Measurements from ENCODE around the gene OS9.

Gene OS9

DNA sequence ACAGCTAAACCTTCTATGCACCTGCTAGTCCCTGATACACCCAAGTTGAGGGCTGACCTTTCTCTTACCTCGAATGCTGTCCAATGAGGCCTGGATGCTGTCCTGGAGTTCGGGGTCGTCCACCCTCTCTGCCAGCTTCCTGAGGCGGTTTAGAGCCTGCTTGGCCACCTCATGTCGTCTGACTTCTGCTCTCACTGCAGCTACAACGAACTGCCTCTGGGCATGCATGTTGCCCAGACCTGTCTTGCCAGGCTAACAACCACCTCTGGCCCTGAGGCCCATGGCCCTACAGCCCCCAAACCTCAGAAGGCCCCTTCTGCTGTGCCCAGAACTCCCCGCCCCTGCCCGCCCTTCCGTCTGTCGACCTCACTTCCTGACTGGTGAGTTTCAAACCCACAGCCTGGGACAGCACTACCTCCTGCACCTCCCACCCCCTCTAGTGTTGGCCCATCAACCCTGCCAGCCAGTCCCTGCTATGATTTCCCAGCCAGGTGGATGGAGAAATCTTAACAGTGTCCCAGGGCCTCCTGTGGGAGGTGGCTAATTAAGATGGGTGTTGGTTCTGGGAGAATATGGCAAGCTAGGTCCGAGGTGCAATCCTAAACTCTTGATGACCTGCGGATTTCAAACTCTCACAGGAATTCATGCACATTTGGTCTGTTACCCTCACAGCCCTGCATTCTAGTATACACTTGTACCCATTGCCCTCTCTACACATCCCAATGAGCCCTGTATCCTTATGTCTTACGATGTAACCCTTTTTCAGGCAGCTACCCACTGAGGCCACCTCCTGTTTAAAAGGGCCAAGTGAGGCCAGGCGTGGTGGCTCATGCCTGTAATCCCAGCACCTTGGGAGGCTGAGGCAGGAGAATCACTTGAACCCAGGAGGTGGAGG lies 48.2 kb downstream of the OS9 start:
- no peak for DNase-seq (ENCODE audit: low read depth)
- TF ChIP-seq, protein P1, sequence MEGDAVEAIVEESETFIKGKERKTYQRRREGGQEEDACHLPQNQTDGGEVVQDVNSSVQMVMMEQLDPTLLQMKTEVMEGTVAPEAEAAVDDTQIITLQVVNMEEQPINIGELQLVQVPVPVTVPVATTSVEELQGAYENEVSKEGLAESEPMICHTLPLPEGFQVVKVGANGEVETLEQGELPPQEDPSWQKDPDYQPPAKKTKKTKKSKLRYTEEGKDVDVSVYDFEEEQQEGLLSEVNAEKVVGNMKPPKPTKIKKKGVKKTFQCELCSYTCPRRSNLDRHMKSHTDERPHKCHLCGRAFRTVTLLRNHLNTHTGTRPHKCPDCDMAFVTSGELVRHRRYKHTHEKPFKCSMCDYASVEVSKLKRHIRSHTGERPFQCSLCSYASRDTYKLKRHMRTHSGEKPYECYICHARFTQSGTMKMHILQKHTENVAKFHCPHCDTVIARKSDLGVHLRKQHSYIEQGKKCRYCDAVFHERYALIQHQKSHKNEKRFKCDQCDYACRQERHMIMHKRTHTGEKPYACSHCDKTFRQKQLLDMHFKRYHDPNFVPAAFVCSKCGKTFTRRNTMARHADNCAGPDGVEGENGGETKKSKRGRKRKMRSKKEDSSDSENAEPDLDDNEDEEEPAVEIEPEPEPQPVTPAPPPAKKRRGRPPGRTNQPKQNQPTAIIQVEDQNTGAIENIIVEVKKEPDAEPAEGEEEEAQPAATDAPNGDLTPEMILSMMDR (IDR thresholded peaks at IDR 0.05; ENCODE audit: low read depth, low read length, missing control alignments) = no peak
- no peak overlapping the region for H3K4me3 ChIP-seq (ENCODE audit: low read depth, low read length)
- in situ Hi-C loops (cut with HindIII; ENCODE audit: low sequenced_read_pairs) = no loop called here

DNA sequence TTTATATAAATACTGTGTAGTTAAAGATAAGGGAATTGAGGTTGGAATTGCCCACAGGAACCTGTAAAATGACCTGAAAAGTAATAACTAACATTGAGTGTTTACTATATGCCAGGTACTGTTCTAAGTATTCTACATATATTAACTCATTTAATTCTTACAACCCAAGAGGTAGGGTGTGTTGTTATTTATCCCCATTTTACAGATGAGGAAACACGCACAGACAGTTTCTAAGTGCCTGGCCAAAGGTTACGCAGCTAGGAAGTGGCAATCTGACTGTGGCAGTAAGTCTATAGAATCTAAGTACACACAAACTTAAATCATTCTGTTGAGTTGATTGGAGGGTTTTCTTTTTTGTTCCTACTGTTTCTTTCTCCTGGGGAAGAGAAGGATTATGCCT lies 49.8 kb downstream of the OS9 start:
- DNase-seq (ENCODE audit: low read depth) = no peak
- in situ Hi-C loops (cut with HindIII; ENCODE audit: low sequenced_read_pairs) = no loop called here

DNA sequence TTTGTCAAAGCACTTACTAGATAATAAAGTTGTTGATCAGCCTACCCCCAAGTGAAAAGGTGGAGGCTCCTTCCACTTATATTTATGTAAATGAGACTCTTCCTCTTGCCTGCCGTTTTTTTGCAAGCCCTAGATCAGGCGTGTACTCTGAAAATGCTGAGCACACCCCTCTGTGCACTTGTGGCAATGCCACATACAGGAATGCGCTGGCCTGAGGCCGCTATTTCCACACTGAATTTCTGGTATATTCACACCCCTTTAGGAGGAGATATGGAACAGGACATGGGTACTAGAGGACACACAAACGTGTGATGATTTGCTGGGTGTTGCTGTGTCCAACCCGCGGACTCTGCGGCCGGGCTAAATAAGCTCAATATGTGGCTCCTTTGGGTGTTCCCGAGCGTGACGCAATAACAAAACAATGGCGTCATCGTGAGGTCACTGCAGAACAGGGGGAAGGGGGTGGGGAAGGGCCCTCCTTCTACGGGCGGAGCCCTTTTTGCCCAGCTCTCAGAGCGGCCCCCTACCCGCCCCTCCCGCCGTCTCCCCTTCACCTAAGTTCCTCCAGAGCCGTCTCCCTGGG lies 50.4 kb downstream of the OS9 start:
- TF ChIP-seq, protein P1 (IDR thresholded peaks at IDR 0.05; ENCODE audit: low read depth, low read length, missing control alignments) = no peak
- H3K4me3 ChIP-seq (ENCODE audit: low read depth, low read length) = peak overlapping the region; percentile 96
- DNase-seq (ENCODE audit: low read depth) = no peak
- in situ Hi-C loops (cut with HindIII; ENCODE audit: low sequenced_read_pairs) = no loop called here

More for the DNA sequence above, 49.8 kb downstream of the OS9 start:
- no peak overlapping the region for H3K4me3 ChIP-seq (ENCODE audit: low read depth, low read length)
- TF ChIP-seq, protein P1 (IDR thresholded peaks at IDR 0.05; ENCODE audit: low read depth, low read length, missing control alignments) = no peak

DNA sequence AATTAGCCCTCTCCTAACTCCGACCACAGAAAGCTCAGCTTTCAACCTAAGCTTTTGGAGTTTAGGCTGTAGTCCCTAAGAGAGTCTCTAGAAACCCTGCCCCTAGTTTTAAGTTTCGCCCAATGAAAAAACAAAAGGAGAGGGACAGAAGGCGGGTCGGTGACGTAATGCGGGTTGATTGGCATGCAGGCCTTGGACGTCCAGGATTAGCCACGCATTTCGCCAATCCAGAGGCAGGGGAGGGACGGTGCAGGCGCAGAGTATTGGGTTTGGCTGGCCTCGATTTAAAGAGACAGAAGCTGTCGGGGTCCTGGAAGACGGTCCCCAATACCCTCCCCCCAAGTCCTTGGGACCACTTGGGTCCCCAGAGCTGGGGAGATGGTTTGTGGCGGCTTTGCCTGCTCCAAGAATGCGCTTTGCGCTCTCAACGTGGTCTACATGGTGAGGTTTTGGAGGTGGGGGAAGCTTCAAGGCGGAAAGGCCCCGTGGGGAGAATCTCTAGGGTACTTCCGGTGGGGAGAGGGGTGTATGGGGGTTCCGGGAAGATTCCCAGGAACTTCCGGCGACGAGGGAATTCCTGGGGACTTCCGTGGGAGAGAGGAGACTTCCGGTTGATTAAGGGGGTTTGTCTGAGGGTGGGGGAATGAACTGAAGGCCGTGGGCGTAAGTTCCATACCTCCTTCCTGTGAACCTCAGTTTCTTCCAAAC lies 51.0 kb downstream of the OS9 start, which contains the start of gene TSPAN31:
Gene TSPAN31 (plus strand): TSS at position 263 of the 708 bp plus-strand sequence. CDS start 116 bp downstream, at position 379.
- DNase-seq (ENCODE audit: low read depth) = peak; percentile 97
- H3K4me3 ChIP-seq (ENCODE audit: low read depth, low read length) = peak within 1 kb of the TSS; percentile 96
- TF ChIP-seq, protein P1 (IDR thresholded peaks at IDR 0.05; ENCODE audit: low read depth, low read length, missing control alignments) = no peak
- in situ Hi-C loops (cut with HindIII; ENCODE audit: low sequenced_read_pairs) = no loop called here

DNA sequence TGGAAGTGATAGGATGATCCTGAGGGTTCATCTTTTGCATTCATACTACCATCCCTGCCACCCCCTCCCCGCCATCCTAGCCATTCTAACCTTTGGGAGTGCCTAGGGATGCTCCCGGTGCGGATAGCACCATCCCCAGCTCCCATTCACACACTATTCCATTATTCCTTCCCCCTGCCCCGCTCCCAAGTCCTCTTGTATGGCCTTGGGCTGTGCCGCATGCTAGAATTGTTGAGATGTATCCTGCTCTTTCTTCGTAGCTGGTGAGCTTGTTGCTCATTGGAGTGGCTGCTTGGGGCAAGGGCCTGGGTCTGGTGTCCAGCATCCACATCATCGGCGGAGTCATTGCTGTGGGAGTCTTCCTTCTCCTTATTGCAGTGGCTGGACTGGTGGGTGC lies 51.6 kb downstream of the OS9 start:
- in situ Hi-C loops (cut with HindIII; ENCODE audit: low sequenced_read_pairs) = no loop called here
- DNase-seq (ENCODE audit: low read depth) = no peak
- H3K4me3 ChIP-seq (ENCODE audit: low read depth, low read length) = peak overlapping the region; percentile 96

DNA sequence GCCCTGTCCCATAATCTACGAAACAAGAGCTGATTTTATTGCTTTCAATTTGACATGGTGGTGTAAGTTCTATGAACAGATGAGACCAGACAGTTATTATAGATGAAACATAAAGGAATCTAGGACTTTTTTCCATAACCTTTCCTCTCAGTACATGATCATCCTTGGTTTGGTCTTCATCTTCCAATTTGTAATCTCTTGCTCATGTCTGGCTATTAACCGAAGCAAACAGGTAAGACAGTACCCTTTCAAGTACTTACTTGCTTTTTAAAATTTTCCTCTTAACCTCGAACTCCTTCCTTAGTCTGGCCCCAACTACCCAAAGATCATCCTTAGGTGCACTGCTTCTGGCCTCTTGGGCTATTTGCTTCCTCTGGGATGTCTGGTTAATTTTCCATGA lies 52.1 kb downstream of the OS9 start:
- no peak for DNase-seq (ENCODE audit: low read depth)
- TF ChIP-seq, protein P1 (IDR thresholded peaks at IDR 0.05; ENCODE audit: low read depth, low read length, missing control alignments) = no peak
- in situ Hi-C loops (cut with HindIII; ENCODE audit: low sequenced_read_pairs) = no loop called here
- peak overlapping the region; percentile 96 for H3K4me3 ChIP-seq (ENCODE audit: low read depth, low read length)

More for the DNA sequence above, 51.6 kb downstream of the OS9 start:
- TF ChIP-seq, protein P1 (IDR thresholded peaks at IDR 0.05; ENCODE audit: low read depth, low read length, missing control alignments) = no peak
